Measurements from ENCODE around the gene HMOX2.

Gene HMOX2

GRCh38 chr16:4513881-4514280 lies 37.7 kb downstream of the HMOX2 start:
- H3K27ac ChIP-seq (ENCODE audit: insufficient read depth in 1 of 2, low read depth in 1 of 2, low read length in 2 of 2, poor library complexity in 1 of 2, severe bottlenecking in 2 of 2) = peak overlapping the region; percentile 50 to 75

DNA sequence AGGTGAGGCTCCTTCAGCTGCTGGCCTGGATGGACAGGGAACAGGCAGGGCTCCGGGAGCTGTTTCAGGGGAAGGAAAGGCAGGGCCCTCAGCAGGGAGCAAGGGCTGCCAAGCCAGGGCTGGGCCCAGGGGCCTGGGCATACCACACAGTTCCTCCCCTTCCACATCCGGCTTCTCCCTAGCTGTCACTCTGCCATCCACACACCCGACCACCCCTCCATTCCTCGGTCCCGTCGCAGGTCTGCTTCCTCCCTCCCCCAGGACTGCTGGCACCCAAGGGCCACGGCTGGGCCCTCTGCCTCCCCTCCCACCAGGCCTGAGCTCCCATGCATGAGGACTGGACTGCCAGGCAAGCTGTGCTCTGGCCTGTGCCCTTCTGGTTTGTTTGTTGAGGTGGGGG lies 38.4 kb downstream of the HMOX2 start:
- POLR2A ChIA-PET = interaction anchor here (0.6 kb wide), 3 partner anchors 8 to 22 kb away, joined by 3 to 5 read pairs (median 3); no protein-coding TSS in a partner anchor
- H3K4me1 ChIP-seq (ENCODE audit: control extremely low read depth in 1 of 4, control insufficient read depth in 4 of 4, insufficient read depth in 4 of 4, low read length in 3 of 4) = peaks cover 14 to 83% (median 63%) of the 10 kb centered on the region in 4 experiments

More at GRCh38 chr16:4513881-4514280, 37.7 kb downstream of the HMOX2 start:
- WGBS (ENCODE audit: insufficient coverage) = 99% methylated on average over 6 of the region's 7 CpGs
- POLR2A ChIA-PET = interaction anchor here (0.6 kb wide), 1 partner anchor 22 kb away, joined by 5 read pairs; no protein-coding TSS in a partner anchor
- Histone ChIP-seq H3K4me3 (ENCODE audit: control insufficient read depth in 1 of 7, extremely low read depth in 1 of 7, insufficient read depth in 4 of 7, low read depth in 2 of 7, low read length in 6 of 7) (peak overlapping the region in 3 of 7 experiments; percentile 34 to 61 (median 48)), H3K9me3 (ENCODE audit: control extremely low read depth in 1 of 5, control insufficient read depth in 4 of 5, insufficient read depth in 2 of 5, low read depth in 1 of 5, low read length in 4 of 5) (peaks cover 0 to 2% (median 0%) of the 10 kb centered on the region in 5 experiments), H3K4me1 (ENCODE audit: control extremely low read depth in 1 of 4, control insufficient read depth in 4 of 4, insufficient read depth in 4 of 4, low read length in 3 of 4) (peaks cover 14 to 77% (median 56%) of the 10 kb centered on the region in 4 experiments), H3K36me3 (ENCODE audit: control insufficient read depth in 4 of 4, insufficient read depth in 4 of 4, low read length in 3 of 4) (peaks cover 0 to 52% (median 25%) of the 10 kb centered on the region in 4 experiments), H3K27me3 (replicated peaks in 2 of 5; ENCODE audit: control insufficient read depth in 4 of 5, insufficient read depth in 5 of 5, low read length in 4 of 5) (no peaks in the 10 kb centered on the region)
- no peak for DNase-seq
- CTCF ChIA-PET = interaction anchor here (0.9 to 15.2 kb wide), 7 partner anchors 9 to 128 kb away, joined by 3 to 375 read pairs (median 5); partner anchors contain the start of gene C16orf96

DNA sequence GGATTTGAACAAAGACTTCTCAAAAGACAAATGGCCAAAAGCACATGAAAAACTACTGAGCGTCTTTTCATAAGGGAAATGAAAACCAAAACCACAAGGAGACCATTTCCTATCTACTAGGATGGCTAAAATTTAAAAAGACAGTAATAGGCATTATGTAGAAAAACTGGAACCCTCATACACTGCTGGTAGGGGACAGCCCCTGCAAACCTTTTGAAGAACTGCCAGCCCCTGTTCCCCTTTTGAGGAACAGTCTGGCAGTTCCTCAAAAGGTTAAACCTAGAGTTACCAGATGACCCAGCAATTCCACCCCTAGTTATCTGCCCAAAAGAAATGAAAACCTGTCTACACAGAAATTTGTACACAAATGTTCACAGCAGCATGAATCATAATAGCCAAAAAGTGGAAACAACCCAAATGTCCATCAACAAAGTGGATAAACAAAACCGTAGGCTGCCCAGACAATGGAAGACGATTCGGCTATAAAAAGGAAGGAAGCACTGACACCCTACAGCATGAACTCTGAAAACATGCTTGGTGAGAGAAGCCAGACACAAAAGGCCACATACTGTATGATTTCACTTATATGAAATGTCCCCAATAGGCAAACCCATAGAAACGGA lies 39.5 kb downstream of the HMOX2 start:
- peak; percentile 45 to 84 (median 78) for DNase-seq
- peaks cover 14 to 86% (median 64%) of the 10 kb centered on the region in 4 experiments for H3K4me1 ChIP-seq (ENCODE audit: control extremely low read depth in 1 of 4, control insufficient read depth in 4 of 4, insufficient read depth in 4 of 4, low read length in 3 of 4)
- H3K36me3 ChIP-seq (ENCODE audit: control insufficient read depth in 4 of 4, insufficient read depth in 4 of 4, low read length in 3 of 4) = peaks cover 0 to 38% (median 12%) of the 10 kb centered on the region in 4 experiments
- H3K27me3 ChIP-seq (replicated peaks in 2 of 5; ENCODE audit: control insufficient read depth in 4 of 5, insufficient read depth in 5 of 5, low read length in 4 of 5) = no peaks in the 10 kb centered on the region
- peaks cover 0 to 2% (median 0%) of the 10 kb centered on the region in 5 experiments for H3K9me3 ChIP-seq (ENCODE audit: control extremely low read depth in 1 of 5, control insufficient read depth in 4 of 5, insufficient read depth in 2 of 5, low read depth in 1 of 5, low read length in 4 of 5)
- peak overlapping the region in 3 of 7 experiments; percentile 34 to 40 (median 34) for H3K4me3 ChIP-seq (ENCODE audit: control insufficient read depth in 1 of 7, extremely low read depth in 1 of 7, insufficient read depth in 4 of 7, low read depth in 2 of 7, low read length in 6 of 7)
- CTCF ChIA-PET = interaction anchor here (1.0 to 15.2 kb wide), 5 partner anchors 10 to 71 kb away, joined by 3 to 375 read pairs (median 7); partner anchors contain the start of gene C16orf96
- POLR2A ChIA-PET = no interaction called here
- H3K27ac ChIP-seq (ENCODE audit: insufficient read depth in 1 of 2, low read depth in 1 of 2, low read length in 2 of 2, poor library complexity in 1 of 2, severe bottlenecking in 2 of 2) = peak overlapping the region in 1 of 2 experiments; percentile 75
- 100% methylated on average over 1 of the region's 5 CpGs for WGBS (ENCODE audit: insufficient coverage)

More for the DNA sequence above, 38.4 kb downstream of the HMOX2 start:
- CTCF ChIA-PET = interaction anchor here (0.8 to 15.2 kb wide), 9 partner anchors 8 to 72 kb away, joined by 3 to 375 read pairs (median 4); partner anchors contain the start of gene C16orf96
- Histone ChIP-seq H3K9me3 (ENCODE audit: control extremely low read depth in 1 of 5, control insufficient read depth in 4 of 5, insufficient read depth in 2 of 5, low read depth in 1 of 5, low read length in 4 of 5) (peaks cover 0 to 2% (median 0%) of the 10 kb centered on the region in 5 experiments), H3K27ac (ENCODE audit: insufficient read depth in 1 of 2, low read depth in 1 of 2, low read length in 2 of 2, poor library complexity in 1 of 2, severe bottlenecking in 2 of 2) (peak overlapping the region; percentile 50 to 75), H3K27me3 (replicated peaks in 2 of 5; ENCODE audit: control insufficient read depth in 4 of 5, insufficient read depth in 5 of 5, low read length in 4 of 5) (no peaks in the 10 kb centered on the region), H3K36me3 (ENCODE audit: control insufficient read depth in 4 of 4, insufficient read depth in 4 of 4, low read length in 3 of 4) (peaks cover 0 to 45% (median 19%) of the 10 kb centered on the region in 4 experiments), H3K4me3 (ENCODE audit: control insufficient read depth in 1 of 7, extremely low read depth in 1 of 7, insufficient read depth in 4 of 7, low read depth in 2 of 7, low read length in 6 of 7) (peak overlapping the region in 4 of 7 experiments; percentile 11 to 61 (median 41))
- WGBS (ENCODE audit: insufficient coverage) = 2% methylated on average over 6 of the region's 7 CpGs
- no peak for DNase-seq

GRCh38 chr16:4517812-4518680 lies 41.8 kb downstream of the HMOX2 start:
- DNase-seq = peak in 2 of 3 donors; percentile 25 to 34
- peaks cover 17 to 74% (median 52%) of the 10 kb centered on the region in 4 experiments for H3K4me1 ChIP-seq (ENCODE audit: control extremely low read depth in 1 of 4, control insufficient read depth in 4 of 4, insufficient read depth in 4 of 4, low read length in 3 of 4)
- H3K27ac ChIP-seq (ENCODE audit: insufficient read depth in 1 of 2, low read depth in 1 of 2, low read length in 2 of 2, poor library complexity in 1 of 2, severe bottlenecking in 2 of 2) = no peak overlapping the region
- H3K27me3 ChIP-seq (replicated peaks in 2 of 5; ENCODE audit: control insufficient read depth in 4 of 5, insufficient read depth in 5 of 5, low read length in 4 of 5) = no peaks in the 10 kb centered on the region
- ChIA-PET POLR2A (no interaction called here), CTCF (interaction anchor here (0.7 to 15.2 kb wide), 10 partner anchors 8 to 68 kb away, joined by 3 to 375 read pairs (median 4); partner anchors contain the start of gene C16orf96)
- 84% methylated on average over 10 of the region's 12 CpGs for WGBS (ENCODE audit: insufficient coverage)
- no peak overlapping the region for H3K4me3 ChIP-seq (ENCODE audit: control insufficient read depth in 1 of 7, extremely low read depth in 1 of 7, insufficient read depth in 4 of 7, low read depth in 2 of 7, low read length in 6 of 7)
- peaks cover 0 to 22% (median 0%) of the 10 kb centered on the region in 4 experiments for H3K36me3 ChIP-seq (ENCODE audit: control insufficient read depth in 4 of 4, insufficient read depth in 4 of 4, low read length in 3 of 4)
- peaks cover 0 to 2% (median 0%) of the 10 kb centered on the region in 5 experiments for H3K9me3 ChIP-seq (ENCODE audit: control extremely low read depth in 1 of 5, control insufficient read depth in 4 of 5, insufficient read depth in 2 of 5, low read depth in 1 of 5, low read length in 4 of 5)

DNA sequence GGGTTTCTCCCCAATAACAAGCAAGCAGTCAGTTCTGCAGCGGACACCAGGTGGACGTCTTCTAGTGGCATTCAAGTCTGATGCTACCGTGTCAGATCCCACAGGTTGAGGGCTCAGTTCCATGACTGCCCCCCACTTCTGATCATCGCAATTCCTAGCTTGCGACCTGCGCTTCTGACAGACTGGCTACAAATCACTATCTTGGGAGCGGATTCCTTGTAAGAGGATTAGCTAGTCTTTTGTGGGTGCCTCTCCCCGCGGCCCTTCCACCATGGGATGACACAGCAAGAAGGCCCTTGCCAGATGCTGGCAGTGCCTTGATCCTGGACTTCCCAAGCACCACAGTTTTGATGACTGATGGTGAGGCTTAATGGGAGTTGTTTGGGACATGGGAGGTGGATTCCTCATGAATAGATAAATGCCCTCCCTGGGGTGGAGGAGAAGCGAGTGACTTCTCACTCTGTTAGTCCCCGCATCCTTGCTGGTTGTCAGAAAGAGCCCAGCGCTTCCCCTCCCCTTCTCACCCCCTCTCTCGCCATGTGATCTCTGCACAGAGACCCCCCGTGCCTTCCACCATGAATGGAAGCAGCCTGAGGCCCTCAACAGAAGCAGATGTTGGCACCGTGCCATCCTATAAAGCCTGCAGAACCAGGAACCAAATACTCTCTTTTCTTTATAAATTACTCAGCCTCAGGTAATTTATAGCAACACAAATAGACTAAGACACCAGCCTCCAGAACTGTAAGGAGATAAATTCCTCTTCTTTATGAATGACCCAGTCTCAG lies 43.3 kb downstream of the HMOX2 start:
- H3K27me3 ChIP-seq (replicated peaks in 2 of 5; ENCODE audit: control insufficient read depth in 4 of 5, insufficient read depth in 5 of 5, low read length in 4 of 5) = no peaks in the 10 kb centered on the region
- H3K4me1 ChIP-seq (ENCODE audit: control extremely low read depth in 1 of 4, control insufficient read depth in 4 of 4, insufficient read depth in 4 of 4, low read length in 3 of 4) = peaks cover 13 to 72% (median 49%) of the 10 kb centered on the region in 4 experiments
- POLR2A ChIA-PET = no interaction called here
- peaks cover 0 to 15% (median 0%) of the 10 kb centered on the region in 4 experiments for H3K36me3 ChIP-seq (ENCODE audit: control insufficient read depth in 4 of 4, insufficient read depth in 4 of 4, low read length in 3 of 4)
- CTCF ChIA-PET = interaction anchor here (1.2 to 15.2 kb wide), 6 partner anchors 10 to 67 kb away, joined by 3 to 375 read pairs (median 5); partner anchors contain the start of gene C16orf96
- H3K27ac ChIP-seq (ENCODE audit: insufficient read depth in 1 of 2, low read depth in 1 of 2, low read length in 2 of 2, poor library complexity in 1 of 2, severe bottlenecking in 2 of 2) = no peak overlapping the region
- 82% methylated on average over 11 of the region's 15 CpGs for WGBS (ENCODE audit: insufficient coverage)
- peak in 2 of 3 donors; percentile 43 for DNase-seq
- H3K4me3 ChIP-seq (ENCODE audit: control insufficient read depth in 1 of 7, extremely low read depth in 1 of 7, insufficient read depth in 4 of 7, low read depth in 2 of 7, low read length in 6 of 7) = no peak overlapping the region
- peaks cover 0 to 2% (median 0%) of the 10 kb centered on the region in 5 experiments for H3K9me3 ChIP-seq (ENCODE audit: control extremely low read depth in 1 of 5, control insufficient read depth in 4 of 5, insufficient read depth in 2 of 5, low read depth in 1 of 5, low read length in 4 of 5)

- H3K9me3 ChIP-seq (ENCODE audit: control extremely low read depth in 1 of 5, control insufficient read depth in 4 of 5, insufficient read depth in 2 of 5, low read depth in 1 of 5, low read length in 4 of 5) = peaks cover 0 to 2% (median 0%) of the 10 kb centered on the region in 5 experiments
- POLR2A ChIA-PET = no interaction called here
- no peak overlapping the region for H3K27ac ChIP-seq (ENCODE audit: insufficient read depth in 1 of 2, low read depth in 1 of 2, low read length in 2 of 2, poor library complexity in 1 of 2, severe bottlenecking in 2 of 2)
- H3K4me1 ChIP-seq (ENCODE audit: control extremely low read depth in 1 of 4, control insufficient read depth in 4 of 4, insufficient read depth in 4 of 4, low read length in 3 of 4) = peaks cover 2 to 57% (median 36%) of the 10 kb centered on the region in 4 experiments
- CTCF ChIA-PET = interaction anchor here (1.2 to 6.9 kb wide), 3 partner anchors 13 to 65 kb away, joined by 3 to 57 read pairs (median 4); no protein-coding TSS in a partner anchor
- H3K36me3 ChIP-seq (ENCODE audit: control insufficient read depth in 4 of 4, insufficient read depth in 4 of 4, low read length in 3 of 4) = peaks cover 0 to 19% (median 3%) of the 10 kb centered on the region in 4 experiments
- H3K27me3 ChIP-seq (replicated peaks in 2 of 5; ENCODE audit: control insufficient read depth in 4 of 5, insufficient read depth in 5 of 5, low read length in 4 of 5) = no peaks in the 10 kb centered on the region
- 94% methylated on average over 7 of the region's 7 CpGs for WGBS (ENCODE audit: insufficient coverage)
- no peak overlapping the region for H3K4me3 ChIP-seq (ENCODE audit: control insufficient read depth in 1 of 7, extremely low read depth in 1 of 7, insufficient read depth in 4 of 7, low read depth in 2 of 7, low read length in 6 of 7)
- no peak for DNase-seq
Observed at GRCh38 chr16:4520913-4521312, 44.7 kb downstream of the HMOX2 start.

Measured in common myeloid progenitor, CD34-positive (primary cell).